Endothelial cell of umbilical vein (primary cell): Measurements from ENCODE around the gene GLDC. TPM values are rescaled to one million over a fixed set of nuclear protein-coding genes. Genes with fewer than 3 reads are reported as not detected.

Source experiments
- BruUV-seq: library from RNA; stranded (reverse); fragments of 400-500 nt; replicated peaks from 2 replicates; lab custom pipeline; 2021; lab: Mats Ljungman, UMichigan
- CTCF ChIA-PET: fragments of 300-600, 350-600 bp; sonication (Branson Sonifier 250); formaldehyde crosslinking; loops from one replicate; lab custom pipeline; 2021; ENCODE audit warnings: antibody characterized with exemption, inconsistent platforms; lab: Charles Lee
- POLR2A ChIA-PET: fragments of 300-600, 350-600 bp; sonication (Branson Sonifier 250); formaldehyde crosslinking; loops from one replicate; lab custom pipeline; 2021; ENCODE audit warnings: antibody characterized with exemption, inconsistent platforms; lab: Charles Lee
- DNase-seq: peaks from one replicate; pipeline ENCODE4 v3.0.0-alpha.2; 2011; ENCODE audit warnings: low read depth, low spot score
- FAIRE-seq: peaks from 2 replicates; lab custom pipeline; 2011; peaks lifted over from hg19 to GRCh38; lab: Jason Lieb, UNC
- H2AFZ ChIP-seq: 2 replicates; pipeline ENCODE4 v1.6.0; 2012; ENCODE audit warnings: low read depth, low read length, control low read depth, inconsistent platforms
- H3K27ac ChIP-seq: 2 replicates; pipeline ENCODE4 v1.5.1; 2011; ENCODE audit warnings: low read depth, mild to moderate bottlenecking, control low read depth, low read length, moderate library complexity; ENCODE audit not compliant: insufficient read depth
- H3K27me3 ChIP-seq, 2 experiments: 2 replicates each; pipeline versions ENCODE4 v1.6.0 to v1.6.1; 2011; ENCODE audit warnings: low read length in 2 of 2, mixed read lengths in 1 of 2; ENCODE audit not compliant: control insufficient read depth in 2 of 2, insufficient read depth in 2 of 2
- H3K36me3 ChIP-seq, 2 experiments: 2 replicates in 1 of 2; 3 replicates in 1 of 2; pipeline ENCODE4 v1.5.1; 2011; ENCODE audit warnings: low read length in 2 of 2, mild to moderate bottlenecking in 1 of 2, moderate library complexity in 1 of 2; ENCODE audit not compliant: control insufficient read depth in 2 of 2, insufficient read depth in 2 of 2; ENCODE audit errors: extremely low read depth in 1 of 2
- H3K4me1 ChIP-seq: 3 replicates; pipeline ENCODE4 v1.5.1; 2011; ENCODE audit warnings: mild to moderate bottlenecking, low read length; ENCODE audit not compliant: control insufficient read depth, insufficient read depth; ENCODE audit errors: extremely low read depth
- H3K4me2 ChIP-seq: 2 replicates; pipeline ENCODE4 v1.6.1; 2011; ENCODE audit warnings: low read length, control low read depth, mixed read lengths; ENCODE audit not compliant: insufficient read depth
- H3K4me3 ChIP-seq, 3 experiments: fragments of 200-600 bp in 1 of 3; sonication (generic), shearing (Covaris generic) in 1 of 3; replicated peaks in 1 of 3; 2 replicates each; pipeline ENCODE4 v1.5.1; 2011 to 2016; ENCODE audit warnings: control low read depth in 3 of 3, low read length in 3 of 3, mild to moderate bottlenecking in 2 of 3, inconsistent platforms in 1 of 3, low read depth in 1 of 3, moderate library complexity in 1 of 3; ENCODE audit not compliant: insufficient read depth in 1 of 3
- H3K79me2 ChIP-seq: 2 replicates; pipeline ENCODE4 v1.6.0; 2012; ENCODE audit warnings: low read length, inconsistent platforms; ENCODE audit not compliant: control insufficient read depth, insufficient read depth
- H3K9ac ChIP-seq: replicated peaks from 2 replicates; pipeline ENCODE3; 2011; ENCODE audit warnings: low read length, control low read depth; ENCODE audit not compliant: insufficient read depth; ENCODE audit errors: extremely low read depth
- H3K9me1 ChIP-seq: replicated peaks from 3 replicates; pipeline ENCODE4 v1.6.0; 2011; ENCODE audit warnings: mild to moderate bottlenecking, low read length; ENCODE audit not compliant: control insufficient read depth, insufficient read depth; ENCODE audit errors: extremely low read depth
- H3K9me3 ChIP-seq: replicated peaks from 2 replicates; pipeline ENCODE4 v1.5.1; 2012; ENCODE audit warnings: low read length, inconsistent platforms; ENCODE audit not compliant: control insufficient read depth, insufficient read depth
- H4K20me1 ChIP-seq: replicated peaks from 2 replicates; pipeline ENCODE3; 2011; ENCODE audit warnings: mild to moderate bottlenecking, low read length; ENCODE audit not compliant: control insufficient read depth, insufficient read depth; ENCODE audit errors: extremely low read depth
- CTCF ChIP-seq, 2 donors: IDR thresholded peaks; 1 replicate in 1 of 2; 2 replicates in 1 of 2; pipeline ENCODE4 v1.5.1; 2011; ENCODE audit warnings: low read length in 2 of 2, mild to moderate bottlenecking in 2 of 2, moderate library complexity in 2 of 2, control low read depth in 1 of 2, inconsistent platforms in 1 of 2, low read depth in 1 of 2; ENCODE audit not compliant: insufficient read depth in 1 of 2; ENCODE audit errors: extremely low read depth in 1 of 2
- EZH2 ChIP-seq: IDR thresholded peaks from 2 replicates; pipeline ENCODE4 v1.6.1; 2012; ENCODE audit warnings: borderline replicate concordance, low read depth, mild to moderate bottlenecking, moderate library complexity, low read length, inconsistent platforms; ENCODE audit not compliant: severe bottlenecking
- FOS ChIP-seq: IDR thresholded peaks from 2 replicates; pipeline ENCODE4 v1.6.1; 2011; ENCODE audit warnings: mild to moderate bottlenecking, low read length, moderate library complexity, borderline replicate concordance; ENCODE audit not compliant: insufficient read depth
- GATA2 ChIP-seq: IDR thresholded peaks from 2 replicates; pipeline ENCODE4 v1.7.0; 2011; ENCODE audit warnings: low read depth, mild to moderate bottlenecking, moderate library complexity, mixed read lengths, low read length; ENCODE audit not compliant: insufficient read length, insufficient read depth
- JUN ChIP-seq: IDR thresholded peaks from 2 replicates; pipeline ENCODE4 v1.6.1; 2011; ENCODE audit warnings: borderline replicate concordance, low read depth; ENCODE audit not compliant: insufficient read length, insufficient read depth
- MAX ChIP-seq: IDR thresholded peaks from 2 replicates; pipeline ENCODE4 v1.6.1; 2011; ENCODE audit not compliant: insufficient read depth, insufficient read length
- MYC ChIP-seq: IDR thresholded peaks from one replicate; pipeline ENCODE4 v1.6.1; 2011; ENCODE audit warnings: mild to moderate bottlenecking, low read depth, low read length
- POLR2A ChIP-seq: IDR thresholded peaks from 2 replicates; pipeline ENCODE4 v1.6.1; 2012; ENCODE audit warnings: low read depth, mild to moderate bottlenecking, control low read depth, low read length
- POLR2AphosphoS5 ChIP-seq: IDR thresholded peaks from 2 replicates; pipeline ENCODE4 v1.6.1; 2012; ENCODE audit warnings: low read depth, mild to moderate bottlenecking, control low read depth, low read length, moderate library complexity; ENCODE audit not compliant: insufficient read depth
- dilution Hi-C: fragments of 300-500 bp; cut with MboI; formaldehyde crosslinking; loops from one replicate; pipeline ENCODE4 v1.15.0; 2019; ENCODE audit warnings: low sequenced_read_pairs; ENCODE audit not compliant: extremely low pct_ligation_motif_present
- intact Hi-C: fragments of 100-400 bp; cut with micrococcal nuclease; formaldehyde crosslinking; loops from one replicate; pipeline ENCODE4 v1.10.0; 2022
- polyA plus RNA-seq, 4 experiments: library from polyadenylated mRNA; depleted of rRNA in 3 of 4; stranded (reverse) in 3 of 4; unstranded in 1 of 4; fragments of >200 nt; gene quantifications; 2 replicates each; pipeline versions ENCODE4 v1.2.1 to v1.2.3, GENCODE V29; 2011 to 2012; ENCODE audit warnings: missing spikeins in 1 of 4
- total RNA-seq: library from RNA; stranded (reverse); gene quantifications from 2 replicates; pipeline ENCODE4 v1.2.3, GENCODE V29; 2021

GLDC gene
- total and polyA plus RNA-seq, 2 donors (not counting 3 experiments of a cell fraction or from before 2014, with no cell fraction given): 1.8 to 2.6 TPM

GRCh38 chr9:6598249-6598725 lies 47.2 kb downstream of the GLDC start:
- H3K4me2 ChIP-seq: no peak overlapping the region
- POLR2A ChIA-PET: no interaction called here

More at GRCh38 chr9:6598249-6598725, 47.2 kb downstream of the GLDC start:
- Histone ChIP-seq H3K36me3 (no peaks in the 10 kb centered on the region), H4K20me1 (no peaks in the 10 kb centered on the region), H2AFZ (no peak overlapping the region), H3K9ac (no peak overlapping the region), H3K27me3 (no peaks in the 10 kb centered on the region), H3K79me2 (no peaks in the 10 kb centered on the region), H3K4me1 (no peaks in the 10 kb centered on the region), H3K4me3 (no peak overlapping the region), H3K9me3 (no peaks in the 10 kb centered on the region), H3K27ac (no peak overlapping the region), H3K9me1 (no peaks in the 10 kb centered on the region)
- no peak for FAIRE-seq
- DNase-seq: no peak
- dilution Hi-C loops (no loop called here), intact Hi-C loops (no loop called here)
- no TSS peak for BruUV-seq
- CTCF ChIA-PET: no interaction called here
- TF ChIP-seq MYC: no peak
- TF ChIP-seq POLR2A: no peak
- no peak for TF ChIP-seq GATA2
- TF ChIP-seq FOS: no peak
- TF ChIP-seq POLR2AphosphoS5: no peak
- TF ChIP-seq JUN: no peak
- TF ChIP-seq EZH2: no peak
- TF ChIP-seq CTCF (IDR thresholded peaks at IDR 0.05; ENCODE audit: extremely low read depth in 1 of 2, insufficient read depth in 1 of 2, low read depth in 1 of 2, low read length in 2 of 2): no peak
- no peak for TF ChIP-seq MAX
